ENCODE results near the gene PCBP1. TPM values are rescaled to one million over a fixed set of nuclear protein-coding genes. Genes with fewer than 3 reads are reported as not detected.
"Not testable (repeated sequence)": the region's sequence is repeated elsewhere in the genome, so short reads cannot be mapped to it uniquely, and the experiment has no call there.

The PCBP1 gene
- total RNA-seq, 6 experiments from 2014 or later, result 147 to 220 (median 178) TPM

GRCh38 chr2:70104231-70105111 is 17.2 kb downstream of the PCBP1 start:
- TF ChIP-seq POLR2A (IDR thresholded peaks at IDR 0.05) (no peak), CTCF (IDR thresholded peaks at IDR 0.05) (no peak)
- Histone ChIP-seq H3K4me3 (peak overlapping the region in 1 of 3 donors; percentile 0), H3K4me1 (peaks cover 0 to 35% (median 5%) of the 10 kb centered on the region in 4 donors), H3K36me3 (no peaks in the 10 kb centered on the region), H3K27me3 (no peaks in the 10 kb centered on the region), H3K27ac (peak overlapping the region; percentile 39 to 54 (median 48)), H3K9me3 (no peaks in the 10 kb centered on the region)
- intact Hi-C loops (cut with DNase I), result no loop called here
- WGBS (ENCODE audit: insufficient coverage, low coverage, low lambda C conversion rate, missing lambda C conversion rate), result 13% methylated on average over 11 of the region's 11 CpGs
- DNase-seq (peak in 1 of 3 donors; percentile 55), ATAC-seq (no peak)

GRCh38 chr2:70106138-70106537 is 18.9 kb downstream of the PCBP1 start:
- ATAC-seq; intact Hi-C loops (cut with DNase I): not testable (repeated sequence)
- 95% methylated on average over 5 of the region's 8 CpGs for WGBS (ENCODE audit: insufficient coverage, low coverage, low lambda C conversion rate, missing lambda C conversion rate)

GRCh38 chr2:70110397-70110796 is 23.1 kb downstream of the PCBP1 start:
- intact Hi-C loops (cut with DNase I); H3K36me3 ChIP-seq; DNase-seq; ATAC-seq; H3K4me3 ChIP-seq; H3K27ac ChIP-seq; H3K9me3 ChIP-seq; H3K27me3 ChIP-seq: not testable (repeated sequence)
- 87% methylated on average over 3 of the region's 5 CpGs for WGBS (ENCODE audit: insufficient coverage, low coverage, low lambda C conversion rate, missing lambda C conversion rate)
- H3K4me1 ChIP-seq, result peaks cover 0 to 34% (median 5%) of the 10 kb centered on the region in 4 donors

More at GRCh38 chr2:70106138-70106537, 18.9 kb downstream of the PCBP1 start:
- not testable (repeated sequence) for H3K27ac ChIP-seq, H3K9me3 ChIP-seq, H3K4me3 ChIP-seq, H3K27me3 ChIP-seq, DNase-seq, H3K36me3 ChIP-seq
- peaks cover 0 to 40% (median 5%) of the 10 kb centered on the region in 4 donors for H3K4me1 ChIP-seq

- intact Hi-C loops (cut with DNase I), result no loop called here
- Histone ChIP-seq H3K27ac (no peak overlapping the region), H3K36me3 (no peaks in the 10 kb centered on the region), H3K9me3 (no peaks in the 10 kb centered on the region), H3K27me3 (no peaks in the 10 kb centered on the region), H3K4me1 (peaks cover 0 to 34% (median 5%) of the 10 kb centered on the region in 4 donors), H3K4me3 (no peak overlapping the region)
- TF ChIP-seq POLR2A (IDR thresholded peaks at IDR 0.05) (no peak), CTCF (IDR thresholded peaks at IDR 0.05) (no peak)
- WGBS (ENCODE audit: insufficient coverage, low coverage, low lambda C conversion rate, missing lambda C conversion rate), result 96% methylated on average over 6 of the region's 7 CpGs
- no peak for ATAC-seq
- DNase-seq, result no peak
Observed at GRCh38 chr2:70111752-70112591, 24.7 kb downstream of the PCBP1 start.

- 95% methylated on average over 2 of the region's 4 CpGs for WGBS (ENCODE audit: insufficient coverage, low coverage, low lambda C conversion rate, missing lambda C conversion rate)
- no peaks in the 10 kb centered on the region for H3K27me3 ChIP-seq
Observed at GRCh38 chr2:70113359-70114070, 26.2 kb downstream of the PCBP1 start.

More at GRCh38 chr2:70113359-70114070, 26.2 kb downstream of the PCBP1 start:
- Histone ChIP-seq H3K27ac (no peak overlapping the region), H3K4me1 (peaks cover 0 to 19% (median under 1%) of the 10 kb centered on the region in 4 donors), H3K36me3 (no peaks in the 10 kb centered on the region), H3K9me3 (no peaks in the 10 kb centered on the region), H3K4me3 (no peak overlapping the region)
- intact Hi-C loops (cut with DNase I), result no loop called here
- ATAC-seq, result no peak
- no peak for DNase-seq
- no peak for TF ChIP-seq POLR2A (IDR thresholded peaks at IDR 0.05)
- no peak for TF ChIP-seq CTCF (IDR thresholded peaks at IDR 0.05)
